B cell (primary cell): ENCODE data around the gene CD55. TPM values are rescaled to one million over a fixed set of nuclear protein-coding genes. Genes with fewer than 3 reads are reported as not detected.

Experiments
- ATAC-seq: fragments of 200-7000 bp; cut with Tn5 transposase; one replicate; pipeline ENCODE4 v1.10.0; 2021; ENCODE audit warnings: low read depth, mild to moderate bottlenecking, moderate number of reproducible peaks, moderate library complexity
- CTCF ChIA-PET: fragments of 350-600 bp; sonication (Branson Sonifier 250); formaldehyde crosslinking; loops from one replicate; lab custom pipeline; 2021; ENCODE audit warnings: antibody characterized with exemption, inconsistent platforms; lab: Charles Lee
- POLR2A ChIA-PET: fragments of 350-600 bp; sonication (Branson Sonifier 250); formaldehyde crosslinking; loops from one replicate; lab custom pipeline; 2021; ENCODE audit warnings: antibody characterized with exemption; lab: Charles Lee
- DNase-seq: peaks from one replicate; pipeline ENCODE4 v3.0.0; 2013
- H2AFZ ChIP-seq: 2 replicates; pipeline ENCODE4 v1.6.1; 2012; ENCODE audit warnings: mild to moderate bottlenecking, low read depth, low read length; ENCODE audit not compliant: insufficient read depth, poor library complexity, severe bottlenecking
- H3K27ac ChIP-seq, 2 donors: 1 replicate in 1 of 2; 2 replicates in 1 of 2; pipeline ENCODE4 v1.5.1; 2012 to 2013; ENCODE audit warnings: low read length in 2 of 2, mild to moderate bottlenecking in 2 of 2, moderate library complexity in 1 of 2
- H3K27me3 ChIP-seq, 4 experiments: fragments of 200-600 bp in 1 of 4; sonication (generic) in 1 of 4; replicated peaks in 1 of 4; 1 replicate in 2 of 4; 2 replicates in 2 of 4; pipeline versions ENCODE4 v1.6.1 to v1.7.0; 2013 to 2016; ENCODE audit warnings: low read length in 3 of 4, mild to moderate bottlenecking in 2 of 4, mixed read lengths in 1 of 4, moderate library complexity in 1 of 4; ENCODE audit not compliant: insufficient read depth in 4 of 4, control insufficient read depth in 3 of 4; ENCODE audit errors: control extremely low read depth in 1 of 4
- H3K36me3 ChIP-seq, 2 experiments: replicated peaks in 1 of 2; 1 replicate in 1 of 2; 2 replicates in 1 of 2; pipeline versions ENCODE4 v1.6.1 to v1.7.1; 2013; ENCODE audit warnings: low read length in 1 of 2; ENCODE audit not compliant: insufficient read depth in 2 of 2, control insufficient read depth in 1 of 2; ENCODE audit errors: control extremely low read depth in 1 of 2, extremely low read depth in 1 of 2
- H3K4me1 ChIP-seq, 2 donors: fragments of 200-600 bp in 1 of 2; sonication (generic) in 1 of 2; 1 replicate in 1 of 2; 2 replicates in 1 of 2; pipeline versions ENCODE4 v1.5.1 to v1.6.1; 2013 to 2017; ENCODE audit warnings: low read length in 2 of 2; ENCODE audit not compliant: control insufficient read depth in 2 of 2, insufficient read depth in 2 of 2
- H3K4me2 ChIP-seq: replicated peaks from 2 replicates; pipeline ENCODE3; 2012; ENCODE audit warnings: mild to moderate bottlenecking, low read depth, low read length; ENCODE audit not compliant: poor library complexity, severe bottlenecking
- H3K4me3 ChIP-seq, 5 experiments: fragments of 200-600 bp in 1 of 5; sonication (generic) in 1 of 5; 1 replicate in 3 of 5; 2 replicates in 2 of 5; pipeline versions ENCODE4 v1.5.1 to v1.7.0; 2011 to 2016; ENCODE audit warnings: low read length in 4 of 5, mild to moderate bottlenecking in 4 of 5, low read depth in 2 of 5, control low read depth in 1 of 5, moderate library complexity in 1 of 5; ENCODE audit not compliant: insufficient read depth in 1 of 5; ENCODE audit errors: control extremely low read depth in 1 of 5, extremely low read depth in 1 of 5
- H3K79me2 ChIP-seq: fragments of 200-600 bp; sonication (generic); one replicate; pipeline ENCODE4 v1.6.0; 2016; ENCODE audit warnings: low read length; ENCODE audit not compliant: control insufficient read depth, insufficient read depth
- H3K9ac ChIP-seq: fragments of 200-600 bp; sonication (generic); 2 replicates; pipeline ENCODE4 v1.6.1; 2017; ENCODE audit warnings: mild to moderate bottlenecking, low read length, moderate library complexity
- H3K9me3 ChIP-seq, 3 donors: one replicate each; pipeline versions ENCODE4 v1.6.1 to v1.7.1; 2013; ENCODE audit warnings: low read length in 2 of 3; ENCODE audit not compliant: control insufficient read depth in 2 of 3, insufficient read depth in 1 of 3; ENCODE audit errors: control extremely low read depth in 1 of 3
- H4K20me1 ChIP-seq: 2 replicates; pipeline ENCODE4 v1.6.0; 2012; ENCODE audit warnings: mild to moderate bottlenecking, low read length; ENCODE audit not compliant: insufficient read depth, control insufficient read depth, poor library complexity, severe bottlenecking
- H3K27ac Mint-ChIP-seq: one replicate; pipeline ENCODE4 v1.8.0; 2021; ENCODE audit warnings: mixed read lengths
- H3K27me3 Mint-ChIP-seq: one replicate; pipeline ENCODE4 v1.8.0; 2021; ENCODE audit warnings: mixed read lengths
- H3K4me1 Mint-ChIP-seq: one replicate; pipeline ENCODE4 v1.8.0; 2021; ENCODE audit warnings: mixed read lengths
- H3K4me3 Mint-ChIP-seq: one replicate; pipeline ENCODE4 v1.8.0; 2021; ENCODE audit warnings: mixed read lengths
- H3K9me3 Mint-ChIP-seq: one replicate; pipeline ENCODE4 v1.8.0; 2022; ENCODE audit warnings: mixed read lengths; ENCODE audit not compliant: insufficient read depth
- EZH2 ChIP-seq: IDR thresholded peaks from 2 replicates; pipeline ENCODE4 v1.6.1; 2012; ENCODE audit warnings: borderline replicate concordance, low read depth, mild to moderate bottlenecking, moderate library complexity, low read length; ENCODE audit not compliant: insufficient read depth, poor library complexity, severe bottlenecking
- WGBS: methylation state at CpG from one replicate; pipeline ENCODE4 v1.1.5; 2013; ENCODE audit warnings: missing lambda C conversion rate; ENCODE audit not compliant: insufficient coverage; 5-methylcytosine and 5-hydroxymethylcytosine counted together
- intact Hi-C: fragments of 100-400 bp; cut with micrococcal nuclease; formaldehyde crosslinking; loops from one replicate; pipeline ENCODE4 v1.10.0; 2022
- polyA plus RNA-seq: library from polyadenylated mRNA; depleted of rRNA; stranded (reverse); fragments of >200 nt; gene quantifications from 2 replicates; pipeline ENCODE4 v1.2.3, GENCODE V29; 2012
- total RNA-seq, 2 donors: library from RNA; stranded (reverse); fragments of 120-200 nt in 1 of 2; gene quantifications; 1 replicate in 1 of 2; 2 replicates in 1 of 2; pipeline versions ENCODE4 v1.2.3 to v1.2.4, GENCODE V29; 2013 to 2022
- TF ChIP-seq, protein P1 (sequence below): fragments of 200-600 bp; IDR thresholded peaks from one replicate; pipeline ENCODE4 v1.8.0; 2022; ENCODE audit warnings: antibody characterized with exemption, mild to moderate bottlenecking

The CD55 gene
- total and polyA plus RNA-seq, 2 donors (not counting 1 experiment from before 2014, with no cell fraction given): 98.3 to 239 TPM

DNA sequence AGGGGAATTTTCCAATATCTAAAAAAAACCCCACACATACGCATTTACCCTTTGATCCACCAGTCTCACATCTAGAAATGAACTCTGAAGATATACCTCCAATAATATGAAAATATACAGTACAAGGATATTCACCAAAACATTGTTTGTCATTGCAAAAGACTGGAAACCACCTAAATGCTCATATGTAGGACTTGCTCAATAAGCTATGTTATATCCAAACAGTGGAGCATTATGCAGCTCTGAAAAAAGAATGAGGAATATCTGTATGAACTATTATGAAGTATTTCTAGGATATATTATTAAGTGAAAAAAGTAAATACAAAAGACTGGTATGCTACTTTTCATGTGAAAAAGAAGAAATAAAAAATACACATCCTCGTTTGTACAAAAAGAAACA, 43.6 kb downstream of the CD55 start:
- H3K79me2 ChIP-seq: no peaks in the 10 kb centered on the region
- no peak overlapping the region for H2AFZ ChIP-seq
- H3K36me3 ChIP-seq: peaks cover 14 to 61% of the 10 kb centered on the region in 2 experiments
- ChIA-PET POLR2A (no interaction called here), CTCF (interaction anchor here (1.0 kb wide), 1 partner anchor 40 kb away, joined by 3 read pairs; no protein-coding TSS in a partner anchor)
- H3K9me3 ChIP-seq: no peaks in the 10 kb centered on the region
- no CpG with 5 or more reads among the region's 2 CpGs for WGBS
- ATAC-seq (no peak), DNase-seq (no peak)
- no peak overlapping the region for H3K4me3 Mint-ChIP-seq
- H3K4me2 ChIP-seq: no peak overlapping the region
- TF ChIP-seq EZH2: no peak
- TF ChIP-seq, protein P1, sequence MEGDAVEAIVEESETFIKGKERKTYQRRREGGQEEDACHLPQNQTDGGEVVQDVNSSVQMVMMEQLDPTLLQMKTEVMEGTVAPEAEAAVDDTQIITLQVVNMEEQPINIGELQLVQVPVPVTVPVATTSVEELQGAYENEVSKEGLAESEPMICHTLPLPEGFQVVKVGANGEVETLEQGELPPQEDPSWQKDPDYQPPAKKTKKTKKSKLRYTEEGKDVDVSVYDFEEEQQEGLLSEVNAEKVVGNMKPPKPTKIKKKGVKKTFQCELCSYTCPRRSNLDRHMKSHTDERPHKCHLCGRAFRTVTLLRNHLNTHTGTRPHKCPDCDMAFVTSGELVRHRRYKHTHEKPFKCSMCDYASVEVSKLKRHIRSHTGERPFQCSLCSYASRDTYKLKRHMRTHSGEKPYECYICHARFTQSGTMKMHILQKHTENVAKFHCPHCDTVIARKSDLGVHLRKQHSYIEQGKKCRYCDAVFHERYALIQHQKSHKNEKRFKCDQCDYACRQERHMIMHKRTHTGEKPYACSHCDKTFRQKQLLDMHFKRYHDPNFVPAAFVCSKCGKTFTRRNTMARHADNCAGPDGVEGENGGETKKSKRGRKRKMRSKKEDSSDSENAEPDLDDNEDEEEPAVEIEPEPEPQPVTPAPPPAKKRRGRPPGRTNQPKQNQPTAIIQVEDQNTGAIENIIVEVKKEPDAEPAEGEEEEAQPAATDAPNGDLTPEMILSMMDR: no peak
- intact Hi-C loops: no loop called here
- H4K20me1 ChIP-seq: no peaks in the 10 kb centered on the region
- H3K27ac Mint-ChIP-seq: no peak overlapping the region
- H3K27me3 Mint-ChIP-seq: no peaks in the 10 kb centered on the region
- H3K9ac ChIP-seq: no peak overlapping the region
- H3K4me1 Mint-ChIP-seq: peaks cover 1% of the 10 kb centered on the region
- H3K4me1 ChIP-seq: no peaks in the 10 kb centered on the region
- no peak overlapping the region for H3K4me3 ChIP-seq
- H3K27me3 ChIP-seq: no peaks in the 10 kb centered on the region
- H3K27ac ChIP-seq: no peak overlapping the region
- H3K9me3 Mint-ChIP-seq: no peaks in the 10 kb centered on the region

DNA sequence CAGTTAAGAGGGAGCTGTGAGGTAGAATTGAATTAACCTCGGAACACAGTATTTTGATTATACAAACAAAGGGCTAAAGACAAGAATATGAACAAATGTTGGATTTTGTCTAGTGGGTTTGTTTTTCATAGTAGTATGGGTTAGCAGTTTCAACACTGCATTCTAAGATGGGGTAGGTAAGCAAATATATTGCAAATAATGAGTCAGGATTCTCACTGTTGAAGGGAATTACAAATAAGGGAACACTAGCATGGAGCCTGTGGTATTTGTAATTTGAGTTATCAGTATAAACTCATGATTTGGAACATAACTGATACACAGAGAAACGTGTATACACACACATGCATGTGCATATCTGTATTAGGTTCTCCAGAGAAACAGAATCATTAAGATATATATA, 44.5 kb downstream of the CD55 start:
- Histone ChIP-seq H3K27ac (no peak overlapping the region), H3K36me3 (peaks cover 14 to 51% of the 10 kb centered on the region in 2 experiments), H3K79me2 (no peaks in the 10 kb centered on the region), H3K4me2 (no peak overlapping the region), H3K4me3 (no peak overlapping the region), H3K9me3 (no peaks in the 10 kb centered on the region), H4K20me1 (no peaks in the 10 kb centered on the region), H3K27me3 (no peaks in the 10 kb centered on the region), H3K4me1 (no peaks in the 10 kb centered on the region), H3K9ac (no peak overlapping the region), H2AFZ (no peak overlapping the region)
- TF ChIP-seq EZH2: no peak
- TF ChIP-seq, protein P1: no peak
- no CpG with 5 or more reads among the region's 2 CpGs for WGBS
- Mint-ChIP-seq H3K4me1 (peaks cover 1% of the 10 kb centered on the region), H3K4me3 (no peak overlapping the region), H3K27me3 (no peaks in the 10 kb centered on the region), H3K27ac (no peak overlapping the region), H3K9me3 (no peaks in the 10 kb centered on the region)
- intact Hi-C loops: loop anchor here (1.0 kb wide), 1 partner anchor 8 kb away; no protein-coding TSS in a partner anchor
- no peak for DNase-seq
- no peak for ATAC-seq
- CTCF ChIA-PET: interaction anchor here (1.1 kb wide), 1 partner anchor 31 kb away, joined by 3 read pairs; no protein-coding TSS in a partner anchor
- POLR2A ChIA-PET: no interaction called here
